NCI-H524 (cell line): ENCODE results near the gene ERMN.

Experiments used
- DNase-seq, 2 experiments: peaks; one replicate each; lab custom pipeline; 2025; lab: John Stamatoyannopoulos, UW

Gene ERMN

GRCh38 chr2:157329524-157329923 is 3.9 kb upstream of the ERMN start:
- peak; percentile 38 to 63 for DNase-seq

- DNase-seq, result peak; percentile 46 to 82
Measured at GRCh38 chr2:157327621-157328500, 2.2 kb upstream of the ERMN start.

GRCh38 chr2:157327200-157327599 is 1.6 kb upstream of the ERMN start:
- peak in 1 of 2 experiments; percentile 41 for DNase-seq

DNA sequence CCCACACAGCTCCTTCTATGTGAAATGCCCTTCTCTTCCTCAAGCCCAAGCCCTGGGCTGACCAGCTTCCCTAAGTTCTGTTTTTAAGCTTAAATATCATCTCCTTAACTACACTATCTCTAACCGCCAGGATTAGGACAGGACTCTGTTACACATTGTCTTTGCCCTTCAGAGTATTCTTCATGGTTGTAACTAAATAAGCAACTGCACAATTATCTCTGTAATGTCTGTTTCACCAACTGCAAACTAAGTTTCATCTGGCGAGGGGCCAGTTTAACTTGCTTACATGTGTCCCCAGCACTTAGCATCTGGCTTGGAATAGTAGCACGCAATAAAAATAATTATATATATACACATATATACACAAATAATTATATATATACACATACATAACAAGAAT is 1.1 kb upstream of the ERMN start:
- DNase-seq, result no peak

DNA sequence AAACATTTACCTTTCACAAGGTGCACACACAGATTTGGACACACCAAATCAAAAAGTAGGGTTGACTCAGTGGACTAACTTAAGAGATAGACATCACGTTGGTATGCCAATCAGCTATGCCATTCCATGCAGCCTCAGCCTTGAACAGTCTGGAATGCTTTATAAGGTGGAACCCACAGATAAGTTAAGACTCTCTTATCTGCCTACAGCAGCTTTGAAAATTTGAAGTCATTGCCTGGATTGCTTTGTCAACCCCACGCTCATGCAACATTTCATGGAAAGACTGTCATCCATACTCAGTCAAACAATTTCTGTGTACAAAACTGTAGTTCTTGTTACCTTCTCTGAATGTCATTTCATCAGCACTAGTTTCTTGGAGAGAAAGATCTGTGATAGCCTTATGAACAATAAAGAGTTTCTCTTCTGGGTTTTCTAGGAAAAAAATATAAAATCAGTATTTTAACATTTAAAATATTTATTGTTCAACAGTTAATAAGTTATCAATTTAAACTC is 1.2 kb downstream of the ERMN start:
- no peak for DNase-seq

DNA sequence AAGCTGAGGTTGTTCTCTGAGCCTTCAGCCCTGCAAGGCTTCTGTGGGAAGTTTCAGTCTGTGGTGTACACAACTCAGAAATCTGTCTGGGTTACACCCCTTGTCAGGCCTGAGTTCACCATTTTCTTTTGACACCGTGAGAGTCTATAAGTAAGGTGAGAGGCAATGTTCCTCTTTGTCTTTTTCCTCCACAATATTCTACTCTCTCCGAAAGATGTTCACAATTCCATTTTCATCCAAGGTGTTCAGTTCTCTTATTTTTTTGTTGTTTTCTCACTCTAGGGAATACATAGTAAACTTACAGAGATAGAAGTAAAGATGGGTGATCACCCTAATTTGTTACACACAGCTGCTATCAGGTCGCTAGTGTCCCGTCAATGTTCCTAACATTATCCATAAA is 3.2 kb downstream of the ERMN start:
- DNase-seq, result no peak

DNA sequence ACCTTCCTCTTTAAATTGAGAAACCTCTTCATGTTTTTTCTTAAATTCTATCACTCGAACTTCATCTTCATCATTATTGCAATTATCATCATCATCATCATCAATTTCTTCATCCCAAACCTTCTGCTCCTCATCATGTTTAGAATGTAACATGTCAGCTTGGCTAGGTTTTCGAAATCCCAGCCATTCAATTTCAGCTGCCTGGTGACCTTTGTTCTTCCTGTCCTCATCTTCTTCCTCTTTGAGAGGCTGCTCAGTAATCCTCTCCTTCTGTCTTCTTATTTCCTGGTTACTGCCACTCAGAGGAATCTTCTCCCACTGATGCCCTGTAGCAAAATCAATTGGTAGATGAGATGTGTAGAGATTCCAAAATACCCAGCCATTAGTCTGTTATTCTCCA is 4.2 kb downstream of the ERMN start:
- peak in 1 of 2 experiments; percentile 31 for DNase-seq

- DNase-seq, result no peak
Measured at GRCh38 chr2:157320409-157320808, 5.2 kb downstream of the ERMN start.

DNA sequence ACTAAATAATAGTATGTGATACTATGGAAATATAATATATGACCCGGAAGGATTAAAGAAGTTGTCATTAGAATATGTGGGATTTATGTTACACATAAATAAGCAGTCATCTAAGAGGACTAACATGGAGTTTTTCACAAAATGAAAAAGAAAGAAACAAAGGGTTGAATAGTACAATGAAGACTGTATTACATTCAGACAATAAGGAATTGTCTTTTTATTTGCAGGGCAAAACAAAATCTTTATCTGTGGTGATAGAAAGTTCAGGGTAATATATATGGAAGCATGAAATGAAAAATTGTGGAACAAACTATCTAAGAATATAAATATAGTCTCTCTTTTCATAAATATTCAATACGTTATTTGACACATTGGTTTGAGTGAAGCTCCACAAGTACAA is 5.8 kb downstream of the ERMN start:
- no peak for DNase-seq

- DNase-seq, result no peak
Measured at GRCh38 chr2:157318884-157319283, 6.7 kb downstream of the ERMN start.

DNA sequence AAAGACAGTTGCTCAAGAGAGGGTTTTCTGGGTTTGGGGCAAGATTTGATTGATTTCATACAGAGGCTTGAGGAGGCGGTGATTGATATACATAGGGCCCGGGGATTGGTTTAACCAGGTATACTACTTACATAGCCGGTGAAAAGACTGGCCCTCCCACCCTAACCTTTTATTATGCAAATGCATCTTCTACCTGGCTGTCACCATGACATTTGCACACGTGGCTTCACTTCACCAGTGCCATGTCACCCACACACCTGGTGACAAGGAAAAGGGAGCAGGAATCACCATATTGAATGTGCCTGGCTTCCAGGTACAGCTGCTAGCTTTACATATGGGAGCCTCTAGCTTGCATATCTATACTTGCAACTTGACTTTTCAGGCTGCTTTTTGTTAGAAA is 9.7 kb downstream of the ERMN start:
- no peak for DNase-seq

DNA sequence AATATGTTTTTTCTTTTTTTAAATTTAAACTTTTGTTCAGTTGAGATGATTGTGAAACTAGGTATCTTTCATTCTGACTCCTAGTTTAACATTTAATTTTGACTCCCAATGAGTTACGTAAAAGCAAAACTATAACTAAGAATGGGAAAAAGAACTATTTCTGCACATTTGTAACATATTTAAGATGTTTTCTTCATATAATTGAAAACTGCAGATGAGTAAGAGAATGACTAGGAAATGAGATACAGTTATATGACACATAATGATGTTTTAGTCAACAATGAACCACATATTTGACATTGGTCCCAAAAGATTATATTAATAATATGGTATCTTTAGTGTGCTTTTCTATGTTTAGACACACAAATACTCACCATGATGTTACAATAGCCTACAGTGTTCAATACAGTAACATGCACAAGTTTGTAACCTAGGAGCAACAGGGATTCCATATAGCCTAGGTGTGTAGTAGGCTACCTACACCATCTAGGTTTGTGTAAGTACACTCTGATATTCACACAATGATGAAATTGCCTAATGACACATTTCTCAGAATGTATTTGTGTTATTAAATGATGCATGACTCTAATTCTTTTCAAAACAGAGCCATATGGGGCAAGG is 12.6 kb downstream of the ERMN start:
- no peak for DNase-seq

GRCh38 chr2:157311706-157312105 is 13.9 kb downstream of the ERMN start:
- DNase-seq, result no peak

DNA sequence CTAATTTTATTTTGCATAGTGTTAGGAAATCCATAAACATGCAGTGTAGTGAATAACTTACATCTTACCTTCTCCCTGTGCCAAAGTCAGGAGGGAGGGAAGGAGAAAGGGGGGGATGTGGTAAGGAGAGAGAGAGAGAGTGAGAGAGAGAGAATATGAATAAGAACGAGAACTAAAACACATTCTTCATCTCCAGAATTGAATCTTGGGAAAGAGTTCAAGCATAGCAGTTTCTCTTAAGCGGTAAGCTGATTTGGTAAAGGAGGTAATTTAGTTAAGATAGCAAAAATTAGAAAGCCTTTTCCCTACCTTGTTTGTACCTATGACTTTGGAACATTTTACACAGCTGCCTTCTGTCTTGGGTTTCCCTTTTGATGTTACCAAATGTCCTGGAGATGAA is 15.7 kb downstream of the ERMN start:
- DNase-seq, result no peak

- DNase-seq, result no peak
Measured at GRCh38 chr2:157307021-157307420, 18.6 kb downstream of the ERMN start.

DNA sequence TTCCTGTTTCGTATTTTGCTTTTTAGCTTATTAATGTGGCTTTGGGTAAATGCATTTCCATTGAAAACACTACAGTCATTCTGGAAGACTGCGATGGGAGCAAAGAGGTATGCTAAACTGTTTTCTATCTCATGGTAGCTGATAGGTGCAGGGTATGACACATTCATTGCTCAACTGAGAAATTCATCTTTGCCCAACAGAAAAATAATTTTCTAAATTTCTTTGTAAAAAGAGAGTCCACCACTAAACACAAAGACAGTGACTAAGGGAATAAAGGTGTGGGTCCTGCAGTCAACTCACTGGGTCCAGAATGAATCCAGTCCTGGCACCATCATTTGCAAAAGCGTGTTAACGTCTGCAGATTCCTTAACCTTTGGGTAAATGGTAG is 19.9 kb downstream of the ERMN start:
- DNase-seq, result no peak

GRCh38 chr2:157304811-157305722 is 20.6 kb downstream of the ERMN start:
- no peak for DNase-seq

DNA sequence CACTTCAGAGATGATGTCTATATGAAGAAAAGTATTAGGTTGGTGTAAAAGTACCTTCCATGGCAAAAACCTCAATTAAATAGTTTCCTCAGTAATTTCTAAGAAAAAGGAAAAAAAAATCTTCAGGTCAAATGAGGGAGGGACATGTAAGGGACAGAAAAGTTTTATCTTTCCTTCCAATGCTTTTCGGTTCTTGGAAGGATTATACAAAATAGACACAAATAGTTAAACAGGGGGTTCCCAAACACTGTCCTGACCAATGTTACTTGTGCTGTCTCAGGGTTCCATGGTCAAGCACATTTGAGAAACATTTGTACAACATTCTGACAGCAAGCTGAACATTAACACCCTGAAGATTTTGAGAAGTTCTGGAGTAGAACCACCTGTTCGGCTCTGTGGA is 22.0 kb downstream of the ERMN start:
- DNase-seq, result no peak

GRCh38 chr2:157302492-157303099 is 23.0 kb downstream of the ERMN start:
- peak; percentile 1 to 65 for DNase-seq

GRCh38 chr2:157301307-157301706 is 24.3 kb downstream of the ERMN start:
- no peak for DNase-seq

- no peak for DNase-seq
Measured at GRCh38 chr2:157296958-157297357, 28.7 kb downstream of the ERMN start.

- no peak for DNase-seq
Measured at GRCh38 chr2:157296490-157296889, 29.1 kb downstream of the ERMN start.
